IMR-90 (cell line): Measurements from ENCODE around the gene BTBD9. TPM values are rescaled to one million over a fixed set of nuclear protein-coding genes. Genes with fewer than 3 reads are reported as not detected.

Source experiments
- ATAC-seq: fragments of 200-7000 bp; cut with Tn5 transposase; 2 replicates; pipeline ENCODE4 v1.9.1; 2020; ENCODE audit warnings: low read depth, mild to moderate bottlenecking, moderate library complexity
- BruUV-seq: library from RNA; stranded (reverse); fragments of 400-500 nt; replicated peaks from 2 replicates; lab custom pipeline; 2021; lab: Mats Ljungman, UMichigan
- CTCF ChIA-PET: fragments of 300-600 bp; formaldehyde crosslinking; extraction: SDS; loops from one replicate; lab custom pipeline; 2021; ENCODE audit warnings: antibody characterized with exemption; lab: Yijun Ruan, JAX
- POLR2A ChIA-PET: fragments of 300-600 bp; sonication (Branson Sonifier 250); formaldehyde crosslinking; loops from one replicate; lab custom pipeline; 2022; ENCODE audit warnings: antibody characterized with exemption; ENCODE audit not compliant: unreplicated experiment; lab: Charles Lee
- DNase-seq: peaks from one replicate; pipeline ENCODE4 v3.0.0; 2013
- H2AFZ ChIP-seq: replicated peaks from 2 replicates; pipeline ENCODE3; 2013; ENCODE audit warnings: low read length, mild to moderate bottlenecking; ENCODE audit not compliant: poor library complexity
- H2AK5ac ChIP-seq: 2 replicates; pipeline ENCODE4 v1.6.1; 2013; ENCODE audit warnings: low read depth, low read length, inconsistent platforms
- H2AK9ac ChIP-seq: replicated peaks from 2 replicates; pipeline ENCODE3; 2013; ENCODE audit warnings: mild to moderate bottlenecking, low read depth, low read length, moderate library complexity; ENCODE audit not compliant: poor library complexity
- H2BK120ac ChIP-seq: 2 replicates; pipeline ENCODE4 v1.6.1; 2013; ENCODE audit warnings: low read depth, low read length, inconsistent platforms
- H2BK15ac ChIP-seq: 3 replicates; pipeline ENCODE4 v1.6.1; 2013; ENCODE audit warnings: low read depth, low read length, inconsistent platforms
- H2BK20ac ChIP-seq: 2 replicates; pipeline ENCODE4 v1.6.1; 2013; ENCODE audit warnings: low read depth, mild to moderate bottlenecking, inconsistent platforms, low read length, moderate library complexity
- H2BK5ac ChIP-seq: 2 replicates; pipeline ENCODE4 v1.6.1; 2013; ENCODE audit warnings: mild to moderate bottlenecking, low read depth, low read length, inconsistent platforms; ENCODE audit not compliant: poor library complexity, severe bottlenecking
- H3K14ac ChIP-seq: replicated peaks from 2 replicates; pipeline ENCODE4 v1.6.1; 2013; ENCODE audit warnings: low read depth, low read length, inconsistent platforms
- H3K18ac ChIP-seq: 2 replicates; pipeline ENCODE4 v1.6.1; 2013; ENCODE audit warnings: low read depth, low read length, control low read depth
- H3K23ac ChIP-seq: 2 replicates; pipeline ENCODE4 v1.6.1; 2013; ENCODE audit warnings: low read depth, low read length, inconsistent platforms
- H3K27ac ChIP-seq: 2 replicates; pipeline ENCODE4 v1.5.1; 2013; ENCODE audit warnings: mild to moderate bottlenecking, control low read depth, low read length; ENCODE audit not compliant: insufficient read depth
- H3K27me3 ChIP-seq: 2 replicates; pipeline ENCODE4 v1.6.1; 2013; ENCODE audit warnings: low read length; ENCODE audit not compliant: control insufficient read depth, insufficient read depth
- H3K36me3 ChIP-seq: 2 replicates; pipeline ENCODE4 v1.6.1; 2013; ENCODE audit warnings: low read length, mixed read lengths; ENCODE audit not compliant: control insufficient read depth, insufficient read depth
- H3K4ac ChIP-seq: 2 replicates; pipeline ENCODE4 v1.6.1; 2013; ENCODE audit warnings: low read depth, low read length, inconsistent platforms
- H3K4me1 ChIP-seq: 2 replicates; pipeline ENCODE4 v1.6.1; 2013; ENCODE audit warnings: low read length, mixed read lengths; ENCODE audit not compliant: control insufficient read depth, insufficient read depth
- H3K4me2 ChIP-seq: 2 replicates; pipeline ENCODE4 v1.6.1; 2013; ENCODE audit warnings: low read depth, mild to moderate bottlenecking, control low read depth, low read length, moderate library complexity
- H3K4me3 ChIP-seq: 2 replicates; pipeline ENCODE4 v1.5.1; 2013; ENCODE audit warnings: low read depth, mild to moderate bottlenecking, control low read depth, low read length, moderate library complexity; ENCODE audit not compliant: insufficient read depth
- H3K56ac ChIP-seq: 2 replicates; pipeline ENCODE4 v1.6.1; 2013; ENCODE audit warnings: low read length, inconsistent platforms; ENCODE audit not compliant: insufficient read depth; ENCODE audit errors: extremely low read depth
- H3K79me1 ChIP-seq, 2 experiments: 2 replicates each; pipeline ENCODE4 v1.6.1; 2013; ENCODE audit warnings: low read length in 2 of 2, inconsistent platforms in 1 of 2, low read depth in 1 of 2
- H3K9ac ChIP-seq: 2 replicates; pipeline ENCODE4 v1.6.1; 2013; ENCODE audit warnings: low read depth, low read length, control low read depth
- H3K9me1 ChIP-seq: 2 replicates; pipeline ENCODE4 v1.6.1; 2013; ENCODE audit warnings: low read length, inconsistent platforms; ENCODE audit not compliant: insufficient read depth
- H3K9me3 ChIP-seq: 2 replicates; pipeline ENCODE4 v1.6.1; 2013; ENCODE audit warnings: low read length; ENCODE audit not compliant: control insufficient read depth, insufficient read depth
- H4K20me1 ChIP-seq: 2 replicates; pipeline ENCODE4 v1.6.1; 2013; ENCODE audit warnings: low read length, inconsistent platforms; ENCODE audit not compliant: insufficient read depth
- H4K5ac ChIP-seq: 2 replicates; pipeline ENCODE4 v1.6.1; 2013; ENCODE audit warnings: mild to moderate bottlenecking, low read depth, low read length, control low read depth
- H4K8ac ChIP-seq, 2 experiments: 2 replicates each; pipeline ENCODE4 v1.6.1; 2013; ENCODE audit warnings: low read depth in 2 of 2, low read length in 2 of 2, control low read depth in 1 of 2, inconsistent platforms in 1 of 2
- H4K91ac ChIP-seq: 2 replicates; pipeline ENCODE4 v1.6.1; 2013; ENCODE audit warnings: low read depth, low read length, inconsistent platforms; ENCODE audit not compliant: insufficient read depth
- CEBPB ChIP-seq: IDR thresholded peaks from 2 replicates; pipeline ENCODE4 v1.6.1; 2012; ENCODE audit warnings: low read depth, low read length, improper control_type of control experiment
- MAFK ChIP-seq: IDR thresholded peaks from 2 replicates; pipeline ENCODE4 v1.6.1; 2012; ENCODE audit warnings: low read depth, low read length, improper control_type of control experiment
- MXI1 ChIP-seq: IDR thresholded peaks from 2 replicates; pipeline ENCODE4 v1.6.1; 2012; ENCODE audit warnings: low read depth, mild to moderate bottlenecking, low read length, moderate library complexity, borderline replicate concordance
- WGBS, 2 experiments: methylation state at CpG; one replicate each; pipeline versions ENCODE4 v1.1.5 to v1.1.7; 2013; ENCODE audit warnings: missing lambda C conversion rate in 2 of 2; ENCODE audit not compliant: insufficient read length in 1 of 2; ENCODE audit errors: extremely low coverage in 2 of 2; 5-methylcytosine and 5-hydroxymethylcytosine counted together
- dilution Hi-C: fragments of 300-500 bp; cut with HindIII; formaldehyde crosslinking; loops from one replicate; pipeline ENCODE4 v1.14.3; 2018; ENCODE audit warnings: low sequenced_read_pairs; ENCODE audit not compliant: unreplicated experiment
- in situ Hi-C: fragments of 300-500 bp; cut with MboI; formaldehyde crosslinking; loops from 3 replicates; pipeline ENCODE4 v1.14.3; 2019; ENCODE audit warnings: low sequenced_read_pairs, inconsistent platforms, mixed read lengths
- intact Hi-C: fragments of 100-400 bp; cut with micrococcal nuclease; formaldehyde crosslinking; loops from 2 replicates; pipeline ENCODE4 v1.10.0; 2022
- polyA plus RNA-seq, 3 experiments: library from polyadenylated mRNA; depleted of rRNA; stranded (reverse); fragments of >200 nt; gene quantifications; 2 replicates each; pipeline ENCODE4 v1.2.3, GENCODE V29; 2012; ENCODE audit warnings: low replicate concordance in 1 of 3
- total RNA-seq: library from RNA; depleted of rRNA; stranded (reverse); fragments of >200 nt; gene quantifications from 2 replicates; pipeline ENCODE4 v1.2.3, GENCODE V29; 2012
- TF ChIP-seq, protein P1 (sequence below): fragments of 150-350 bp; IDR thresholded peaks from 2 replicates; pipeline ENCODE4 v1.6.1; 2017; ENCODE audit warnings: mild to moderate bottlenecking, antibody characterized with exemption, low read length, low read depth

BTBD9 gene
- total and polyA plus RNA-seq, 2 of the 4 experiments (the other 2 are of a cell fraction): 4.1 to 22.0 TPM

DNA sequence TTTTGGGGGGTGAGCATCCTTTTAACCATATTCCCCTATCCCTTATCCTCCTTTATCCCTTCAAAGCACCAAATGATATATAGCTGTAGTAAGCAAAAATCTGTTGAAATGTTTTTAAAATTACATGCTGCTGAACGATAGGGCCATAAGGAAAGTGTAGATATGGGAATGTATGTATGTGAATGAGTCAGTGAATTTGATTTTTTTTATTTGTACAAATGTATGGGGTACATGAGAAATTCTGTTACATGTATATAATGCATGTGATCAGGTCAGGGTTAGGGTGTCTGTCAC, 493.0 kb downstream of the BTBD9 start:
- TF ChIP-seq, protein P1, sequence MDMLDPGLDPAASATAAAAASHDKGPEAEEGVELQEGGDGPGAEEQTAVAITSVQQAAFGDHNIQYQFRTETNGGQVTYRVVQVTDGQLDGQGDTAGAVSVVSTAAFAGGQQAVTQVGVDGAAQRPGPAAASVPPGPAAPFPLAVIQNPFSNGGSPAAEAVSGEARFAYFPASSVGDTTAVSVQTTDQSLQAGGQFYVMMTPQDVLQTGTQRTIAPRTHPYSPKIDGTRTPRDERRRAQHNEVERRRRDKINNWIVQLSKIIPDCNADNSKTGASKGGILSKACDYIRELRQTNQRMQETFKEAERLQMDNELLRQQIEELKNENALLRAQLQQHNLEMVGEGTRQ: no peak
- TF ChIP-seq CEBPB (no peak), MAFK (peak; percentile 74), MXI1 (no peak)
- no peak overlapping the region for H2BK15ac ChIP-seq
- in situ Hi-C loops: no loop called here
- no peak overlapping the region for H2BK120ac ChIP-seq
- ChIA-PET CTCF (no interaction called here), POLR2A (no interaction called here)
- H3K36me3 ChIP-seq: peaks cover 4% of the 10 kb centered on the region; the same call in 1 of the 2 replicates
- no peaks in the 10 kb centered on the region for H3K9me3 ChIP-seq
- ATAC-seq: peak; percentile 12; the same call in 1 of the 2 replicates
- H3K27me3 ChIP-seq: no peaks in the 10 kb centered on the region
- no peak overlapping the region for H3K14ac ChIP-seq
- H3K27ac ChIP-seq: no peak overlapping the region
- no peak overlapping the region for H2AFZ ChIP-seq
- peak; percentile 21 for DNase-seq
- no peak overlapping the region for H3K56ac ChIP-seq
- H4K20me1 ChIP-seq: peaks cover 70% of the 10 kb centered on the region
- no peak overlapping the region for H2BK5ac ChIP-seq
- H4K91ac ChIP-seq: no peak overlapping the region
- no peak overlapping the region for H2AK5ac ChIP-seq
- no peak overlapping the region for H4K8ac ChIP-seq
- no peak overlapping the region for H3K23ac ChIP-seq
- no peak overlapping the region for H3K4ac ChIP-seq
- no peak overlapping the region for H2AK9ac ChIP-seq
- H3K4me1 ChIP-seq: peaks cover 17% of the 10 kb centered on the region; the same call in 1 of the 2 replicates
- no peak overlapping the region for H4K5ac ChIP-seq
- no peak overlapping the region for H3K4me3 ChIP-seq
- H3K79me1 ChIP-seq: peaks cover 56 to 87% of the 10 kb centered on the region in 2 experiments
- no TSS peak for BruUV-seq
- peaks cover 34% of the 10 kb centered on the region for H3K9me1 ChIP-seq
- no peak overlapping the region for H3K4me2 ChIP-seq
- no peak overlapping the region for H2BK20ac ChIP-seq
- dilution Hi-C loops: no loop called here
- H3K18ac ChIP-seq: no peak overlapping the region
- no CpG with 5 or more reads among the region's 1 CpG for WGBS, 2 experiments
- H3K9ac ChIP-seq: no peak overlapping the region
- intact Hi-C loops: loop anchor here (10.0 kb wide), 2 partner anchors 112 to 418 kb away; no protein-coding TSS in a partner anchor
